H54 (cell line): ENCODE data around the gene PFDN5.

ENCODE experiments used
- DNase-seq: peaks from one replicate; pipeline ENCODE4 v3.0.0; 2011; ENCODE audit warnings: low spot score, mixed read lengths; ENCODE audit not compliant: insufficient read length
- FAIRE-seq: peaks from 3 replicates; lab custom pipeline; 2011; peaks lifted over from hg19 to GRCh38; lab: Jason Lieb, UNC
- POLR2A ChIP-seq: IDR thresholded peaks from 2 replicates; pipeline ENCODE4 v1.6.1; 2011; ENCODE audit warnings: low read depth, mild to moderate bottlenecking, low read length

The PFDN5 gene

DNA sequence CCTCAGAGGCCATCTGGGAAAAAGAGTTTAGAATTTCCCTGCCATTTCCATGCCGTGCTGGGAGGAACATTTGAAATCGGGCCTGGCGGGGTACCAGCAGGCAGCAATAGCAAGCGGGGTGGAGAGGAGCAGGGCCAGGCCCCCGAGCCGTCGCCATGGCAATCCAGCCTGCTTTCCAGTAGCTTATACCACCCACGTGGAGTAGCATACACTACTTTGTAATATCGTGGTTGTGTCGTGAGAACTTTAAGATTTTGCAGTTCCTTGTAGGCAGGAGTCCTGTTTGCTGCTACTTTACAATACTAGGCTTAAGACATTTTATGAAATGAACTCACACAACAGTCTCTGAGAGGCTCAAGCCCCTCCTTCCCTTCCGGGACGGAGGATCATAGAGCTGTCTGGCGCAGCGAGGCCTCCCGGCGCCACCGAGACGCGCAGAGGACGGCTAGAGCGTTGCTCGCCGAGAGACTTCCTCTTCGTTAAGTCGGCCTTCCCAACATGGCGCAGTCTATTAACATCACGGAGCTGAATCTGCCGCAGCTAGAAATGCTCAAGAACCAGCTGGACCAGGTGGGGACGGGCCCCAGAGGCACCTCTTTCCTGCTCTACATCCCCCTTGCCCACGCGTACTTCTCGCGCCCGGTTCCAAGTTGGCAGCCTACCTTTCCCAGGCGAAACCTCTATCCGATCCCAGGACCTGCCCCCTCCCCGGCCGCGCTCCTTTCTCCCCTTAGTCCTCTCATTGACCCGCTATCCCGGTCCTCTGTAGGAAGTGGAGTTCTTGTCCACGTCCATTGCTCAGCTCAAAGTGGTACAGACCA, at the start of gene PFDN5:
PFDN5 (plus strand) TSS at position 473 of the 821 bp plus-strand sequence; CDS start at position 499, 26 bp downstream.
- DNase-seq: peak; percentile 69
- peak; percentile 72 for TF ChIP-seq POLR2A
- peak; percentile 77 for FAIRE-seq

DNA sequence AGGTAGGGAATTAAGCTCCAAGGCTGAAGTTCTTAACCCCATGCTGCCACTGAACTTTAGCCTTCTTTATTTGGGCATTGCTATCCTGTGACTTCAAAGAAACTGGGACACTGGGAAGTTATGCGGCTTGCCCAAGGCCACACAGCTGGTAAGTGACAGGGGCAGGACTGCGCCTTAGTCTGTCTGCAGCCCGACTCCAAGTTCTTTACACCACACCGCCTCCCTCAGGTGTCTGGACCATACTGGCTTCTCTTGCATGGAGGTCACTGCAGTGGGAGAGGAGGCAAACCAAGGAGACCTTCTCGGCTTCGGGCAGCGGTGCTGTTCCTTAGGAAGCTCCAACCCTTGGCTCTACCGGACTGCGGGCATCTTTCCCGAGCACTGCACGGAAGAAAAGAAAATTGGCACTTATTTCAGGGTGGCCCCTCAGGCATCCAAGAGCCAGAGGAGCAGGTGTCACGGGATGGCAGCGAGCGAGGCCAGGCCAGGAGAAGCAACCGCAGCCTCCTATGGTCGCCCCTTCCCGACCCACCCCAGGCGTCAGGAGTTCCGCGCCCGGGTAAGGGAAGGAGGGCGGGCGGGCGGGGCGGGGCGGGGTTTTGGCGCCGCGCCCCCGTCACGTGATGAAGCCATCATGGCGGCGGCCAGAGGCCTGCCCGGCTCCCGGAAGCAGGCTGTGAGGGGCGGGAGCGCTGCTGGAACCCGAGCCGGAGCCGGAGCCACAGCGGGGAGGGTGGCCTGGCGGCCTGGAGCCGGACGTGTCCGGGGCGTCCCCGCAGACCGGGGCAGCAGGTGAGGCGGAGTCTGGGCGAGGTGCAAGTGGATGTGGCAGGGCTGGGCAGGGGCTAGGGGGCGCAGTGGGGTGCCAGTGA, 43.6 kb upstream of the PFDN5 start:
- peak; percentile 89 for DNase-seq
- peak; percentile 68 for TF ChIP-seq POLR2A
- FAIRE-seq: no peak

DNA sequence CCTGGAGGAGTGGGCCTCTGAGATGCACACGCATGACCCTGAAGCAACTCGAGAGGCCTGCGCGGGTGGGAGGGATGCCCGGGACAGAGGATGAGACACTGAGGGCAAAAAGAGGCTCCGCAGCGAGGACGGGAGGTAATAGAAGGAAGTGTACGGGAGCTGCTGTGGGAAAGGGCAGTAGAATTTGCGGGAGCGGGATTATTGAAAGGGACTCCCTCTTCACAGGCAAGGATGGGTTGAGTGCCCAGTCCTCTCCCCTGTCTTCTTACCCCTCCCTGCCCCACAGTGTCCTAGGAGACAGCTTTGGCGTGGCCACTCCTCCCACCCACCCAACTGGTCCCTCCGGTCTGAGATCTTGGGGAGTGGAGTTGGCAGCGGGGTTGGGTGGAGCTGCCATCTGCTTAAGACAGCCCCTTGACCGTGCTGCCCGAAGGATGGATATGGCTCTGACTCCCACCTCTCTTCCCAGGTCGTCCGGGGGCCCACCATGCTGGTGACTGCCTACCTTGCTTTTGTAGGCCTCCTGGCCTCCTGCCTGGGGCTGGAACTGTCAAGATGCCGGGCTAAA, 42.9 kb upstream of the PFDN5 start:
- DNase-seq (no peak), FAIRE-seq (no peak)
- no peak for TF ChIP-seq POLR2A

DNA sequence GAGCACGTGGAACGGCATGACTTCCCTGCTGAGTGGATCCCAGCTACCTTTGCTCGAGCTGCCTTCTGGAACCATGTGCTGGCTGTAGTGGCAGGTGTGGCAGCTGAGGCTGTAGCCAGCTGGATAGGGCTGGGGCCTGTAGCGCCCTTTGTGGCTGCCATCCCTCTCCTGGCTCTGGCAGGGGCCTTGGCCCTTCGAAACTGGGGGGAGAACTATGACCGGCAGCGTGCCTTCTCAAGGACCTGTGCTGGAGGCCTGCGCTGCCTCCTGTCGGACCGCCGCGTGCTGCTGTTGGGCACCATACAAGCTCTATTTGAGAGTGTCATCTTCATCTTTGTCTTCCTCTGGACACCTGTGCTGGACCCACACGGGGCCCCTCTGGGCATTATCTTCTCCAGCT, 42.0 kb upstream of the PFDN5 start:
- TF ChIP-seq POLR2A: no peak
- FAIRE-seq: no peak
- DNase-seq: no peak

DNA sequence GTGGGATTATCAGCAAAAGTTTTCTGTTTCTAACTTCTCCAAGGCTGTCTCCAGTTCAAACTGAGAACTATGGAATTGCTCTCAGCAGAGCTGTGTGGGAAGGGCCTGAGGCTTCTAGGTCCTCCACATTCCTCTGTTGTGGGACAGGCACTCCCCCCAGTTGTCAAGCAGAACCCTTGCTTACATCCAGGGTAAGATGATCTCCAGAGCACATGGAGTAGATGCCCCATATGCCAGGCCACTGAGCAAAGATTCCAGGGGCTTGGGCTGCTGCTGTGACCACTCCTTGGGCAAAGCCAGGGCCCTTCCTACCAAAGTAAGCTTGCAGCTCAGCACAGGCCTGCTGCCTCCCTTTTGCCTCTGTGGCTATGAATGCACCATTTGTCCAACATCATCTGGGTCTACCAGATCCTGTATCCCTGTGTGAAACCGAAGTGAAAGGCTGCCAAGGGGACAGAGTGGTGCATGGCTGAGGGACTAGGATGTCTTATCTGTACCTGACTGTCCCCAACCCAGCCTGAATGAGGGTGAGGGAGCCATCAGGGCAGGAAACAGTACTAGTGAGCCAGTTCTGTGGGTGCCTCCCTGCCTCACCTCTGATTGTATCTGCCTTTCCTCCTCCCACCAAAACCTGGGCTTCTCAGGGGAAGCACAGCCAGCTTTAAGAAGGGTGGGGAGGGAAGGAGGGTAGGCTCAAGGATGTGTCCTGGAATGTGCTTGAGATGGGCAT, 40.4 kb upstream of the PFDN5 start:
- TF ChIP-seq POLR2A: no peak
- FAIRE-seq: no peak
- no peak for DNase-seq

DNA sequence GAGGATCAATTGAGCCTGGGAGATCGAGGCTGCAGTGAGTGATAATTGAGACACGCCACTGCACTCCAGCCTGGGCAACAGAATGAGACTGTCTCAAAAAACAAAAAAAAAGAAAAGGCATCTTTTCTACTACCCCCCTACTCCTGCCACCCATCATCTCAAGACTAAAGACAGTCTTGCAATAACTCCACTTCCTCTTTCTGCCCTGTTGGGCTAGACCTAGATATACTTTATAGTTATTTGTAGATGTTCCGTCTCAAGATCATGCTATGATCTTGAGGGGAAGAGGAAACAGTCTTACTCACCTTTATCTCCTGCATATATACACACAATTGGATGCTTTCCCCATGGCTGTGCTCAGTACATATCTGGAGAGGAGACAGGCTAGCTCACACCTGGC, 39.3 kb upstream of the PFDN5 start:
- FAIRE-seq: no peak
- no peak for TF ChIP-seq POLR2A
- no peak for DNase-seq

DNA sequence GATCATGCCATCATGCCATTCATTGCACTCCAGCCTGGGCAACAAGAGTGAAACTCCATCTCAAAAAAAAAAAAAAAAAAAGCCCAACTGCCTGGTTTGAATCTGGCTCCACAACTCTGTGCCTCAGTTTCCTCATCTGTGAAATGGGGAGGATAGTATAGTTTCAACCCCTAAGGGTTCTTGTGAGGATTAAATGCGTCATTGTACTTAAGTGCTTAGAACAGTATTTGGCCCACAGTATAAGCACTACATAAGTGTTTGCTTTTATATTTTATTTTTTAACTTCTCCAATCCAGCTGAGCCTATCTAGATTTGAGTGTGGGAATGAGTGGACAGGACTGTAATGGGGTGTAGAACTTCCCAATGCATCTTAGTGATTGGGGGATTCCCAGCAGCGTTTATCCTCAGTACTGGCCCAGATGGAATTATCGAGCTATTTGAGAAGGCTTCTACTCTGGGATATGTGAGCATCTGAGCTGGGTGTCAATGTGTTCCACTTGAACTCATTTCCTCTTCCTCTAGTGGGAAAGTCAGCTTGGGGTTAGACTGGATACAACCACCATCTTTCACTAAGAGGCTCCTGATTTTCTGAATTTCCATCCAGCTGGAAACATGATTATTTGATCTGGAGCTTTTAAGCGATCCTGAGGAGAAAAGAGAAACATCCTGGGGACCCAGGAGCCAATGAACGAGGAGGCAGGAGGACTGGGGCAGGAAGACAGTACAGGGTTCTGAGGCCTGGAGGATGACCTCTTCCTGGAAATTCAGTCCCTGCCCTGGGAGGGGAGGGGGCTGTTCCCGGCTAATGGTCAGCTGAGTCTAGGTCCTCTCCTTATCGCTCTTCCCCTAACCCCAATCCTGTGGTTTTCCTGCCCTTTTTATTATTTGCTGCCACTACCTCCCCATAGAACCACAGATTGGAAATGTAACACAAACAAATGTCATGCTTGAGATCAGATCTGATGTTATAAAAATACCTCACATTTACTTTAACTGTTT, 36.5 kb upstream of the PFDN5 start:
- TF ChIP-seq POLR2A: no peak
- FAIRE-seq (no peak), DNase-seq (no peak)

DNA sequence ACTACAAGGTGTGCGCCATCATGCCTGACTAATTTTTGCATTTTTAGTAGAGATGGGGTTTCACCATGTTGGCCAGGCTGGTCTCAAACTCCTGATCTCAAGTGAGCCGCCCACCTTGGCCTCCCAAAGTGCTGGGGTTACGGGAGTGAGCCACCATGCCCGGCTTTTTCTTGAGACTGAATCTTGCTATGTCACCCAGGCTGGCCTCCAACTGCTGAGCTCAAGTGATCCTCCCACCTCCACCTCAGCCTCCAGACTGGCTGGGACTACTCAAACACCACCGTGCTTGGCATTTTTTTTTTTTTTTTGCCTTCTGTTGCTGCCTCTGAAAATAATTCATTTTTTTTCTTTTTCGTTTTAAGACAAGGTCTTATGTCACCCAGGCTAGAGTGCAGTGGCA, 35.5 kb upstream of the PFDN5 start:
- FAIRE-seq: no peak
- no peak for TF ChIP-seq POLR2A

DNA sequence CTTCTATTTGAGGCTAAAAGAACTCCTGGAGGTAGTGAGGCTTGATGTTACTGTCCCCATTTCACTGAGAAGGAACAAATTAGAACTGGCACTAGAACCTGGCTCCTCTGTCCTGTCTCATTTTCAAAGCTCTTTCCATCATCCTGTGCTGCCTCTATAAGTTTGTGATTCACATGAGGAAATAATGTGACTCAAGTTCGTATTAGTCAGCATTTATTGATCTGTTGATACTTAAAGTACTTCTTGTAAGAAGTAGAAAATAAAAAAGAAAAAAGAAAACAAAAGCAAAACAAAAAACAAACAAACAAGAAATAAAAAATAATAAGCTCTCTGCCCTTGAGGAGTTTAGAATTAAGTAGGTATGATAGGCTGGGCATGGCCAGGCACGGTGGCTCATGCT, 29.6 kb upstream of the PFDN5 start:
- no peak for FAIRE-seq
- no peak for TF ChIP-seq POLR2A
- DNase-seq: no peak

More for the DNA sequence above, 35.5 kb upstream of the PFDN5 start:
- DNase-seq: no peak

DNA sequence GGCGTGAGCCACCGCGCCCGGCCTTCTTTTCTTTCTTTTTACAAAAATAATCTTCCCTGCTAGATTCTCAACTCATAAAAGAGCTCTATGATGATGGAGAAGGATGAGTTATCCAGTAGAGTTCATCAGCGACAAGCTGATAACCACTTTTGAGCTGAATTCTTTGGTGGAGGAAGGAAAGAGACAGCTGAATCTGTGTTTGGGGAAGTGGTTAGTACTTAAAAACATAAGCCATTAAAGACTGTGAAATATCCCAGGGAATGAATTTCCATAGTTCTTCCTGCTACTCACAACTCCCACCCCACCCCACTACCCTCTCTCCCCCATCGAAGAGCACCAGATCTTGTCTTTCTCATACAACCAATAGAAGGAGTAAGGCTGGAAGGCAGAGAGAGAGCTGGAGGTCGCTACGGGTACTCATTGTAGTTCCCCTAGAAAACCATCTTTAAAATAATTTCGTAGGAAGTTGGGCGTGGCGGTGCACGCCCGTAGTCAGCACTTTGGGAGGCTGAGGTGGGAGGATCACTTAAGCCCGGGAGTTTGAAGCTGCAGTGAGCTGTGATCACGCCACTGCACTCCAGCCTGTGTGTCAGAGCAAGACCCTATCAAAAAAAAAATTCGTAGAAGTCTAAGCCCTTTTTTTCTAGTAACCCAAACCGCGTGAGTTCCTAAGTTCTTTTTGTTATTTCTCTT, 27.9 kb upstream of the PFDN5 start:
- FAIRE-seq (no peak), DNase-seq (no peak)
- TF ChIP-seq POLR2A: no peak

DNA sequence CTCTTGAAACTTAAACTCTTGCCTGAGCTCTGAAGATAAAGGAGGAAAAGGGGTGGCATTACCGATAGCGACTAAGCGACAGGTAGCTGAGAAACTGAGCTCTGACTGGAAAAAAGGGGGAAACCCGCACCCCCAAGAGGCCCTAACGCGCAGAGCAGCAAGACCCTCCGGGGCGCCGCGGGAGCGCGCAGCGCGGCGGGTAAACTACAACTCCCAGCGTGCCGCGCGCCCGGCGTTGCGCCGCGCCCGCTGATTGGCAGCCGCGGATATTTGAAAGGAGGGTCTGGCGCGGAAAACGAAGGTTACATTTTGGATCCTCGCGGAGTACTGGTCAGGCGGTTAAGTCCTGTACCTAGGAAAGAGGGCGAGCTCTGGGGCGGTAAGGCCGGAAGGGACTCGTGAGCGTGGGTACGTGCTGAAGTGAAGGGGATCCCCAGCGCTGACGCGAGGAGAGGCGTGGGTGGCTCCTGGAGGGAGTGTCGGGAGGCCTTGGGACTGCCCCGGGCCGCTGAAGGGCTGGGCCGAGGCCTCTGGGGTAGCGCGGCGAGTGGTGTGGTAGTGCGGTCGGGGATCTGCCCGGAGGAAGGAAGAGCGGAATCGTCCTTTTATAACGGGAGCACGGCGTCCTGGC, 27.2 kb upstream of the PFDN5 start, which contains the start of gene ESPL1:
ESPL1 (plus strand) TSS at position 301 of the 631 bp plus-strand sequence. CDS start 468 bp downstream, outside the sequence.
- TF ChIP-seq POLR2A: peak; percentile 53; the same call in 1 of the 2 replicates
- peak; percentile 78 for DNase-seq
- FAIRE-seq: no peak
